ENCODE data around the gene FLVCR2. TPM values are rescaled to one million over a fixed set of nuclear protein-coding genes. Genes with fewer than 3 reads are reported as not detected.
A peak's percentile ranks its signal among the peaks of the same experiment; 100 is the strongest.

FLVCR2 gene
- total and polyA plus RNA-seq, 2 of the 13 experiments (the other 11 are each of a cell fraction or from before 2014, with no cell fraction given): 9.9 to 10.5 TPM

DNA sequence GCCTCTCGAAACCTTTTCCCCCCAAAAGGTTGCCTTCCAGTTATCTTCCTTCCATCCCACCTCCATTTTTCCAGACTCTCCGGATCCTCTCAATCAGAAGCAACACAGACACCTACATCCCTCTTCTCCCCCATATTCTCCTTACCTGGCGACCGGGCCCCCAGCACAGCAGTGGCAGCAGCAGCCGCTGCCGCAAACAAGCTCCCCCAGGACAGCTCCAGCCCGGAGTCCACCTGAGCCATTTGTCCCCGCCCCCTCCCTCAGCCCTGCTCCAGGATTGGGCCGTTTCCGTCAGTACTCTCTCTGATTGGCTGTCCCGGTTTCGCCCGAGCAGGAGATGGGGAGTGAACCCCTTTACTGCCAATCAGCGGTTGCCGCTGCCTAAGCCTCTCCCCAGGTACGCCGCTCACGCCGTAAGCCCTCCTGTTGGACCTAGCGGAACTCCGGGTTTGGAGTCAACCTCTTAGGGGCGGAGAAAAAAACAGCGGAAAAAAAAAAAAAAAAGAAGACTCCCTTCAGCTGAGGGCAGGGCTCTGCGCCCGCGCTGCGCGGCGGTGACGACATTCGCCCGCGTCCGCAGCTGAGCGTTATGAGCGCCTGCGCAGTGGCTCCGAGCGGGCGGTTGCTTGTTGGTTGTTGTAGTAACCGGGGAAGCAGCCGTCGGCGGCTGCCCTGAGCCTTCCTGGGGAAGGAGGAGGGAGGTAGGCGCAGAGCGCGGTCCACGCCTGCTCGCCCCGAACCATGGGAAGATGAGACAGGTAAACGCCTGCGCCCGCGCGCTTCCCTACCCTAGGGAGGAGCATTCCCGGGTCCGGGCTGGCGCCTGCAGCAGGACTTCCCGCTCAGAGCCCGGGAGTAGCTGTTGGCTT, 82.4 kb downstream of the FLVCR2 start, which contains the start of the genes ERG28 and TTLL5 (continued):
- no peak for TF ChIP-seq SMAD9 (CRISPR knock-in tag; IDR thresholded peaks at IDR 0.05)
- no peak for TF ChIP-seq FLYWCH1 (CRISPR knock-in tag; IDR thresholded peaks at IDR 0.05)
- TF ChIP-seq, protein P1, sequence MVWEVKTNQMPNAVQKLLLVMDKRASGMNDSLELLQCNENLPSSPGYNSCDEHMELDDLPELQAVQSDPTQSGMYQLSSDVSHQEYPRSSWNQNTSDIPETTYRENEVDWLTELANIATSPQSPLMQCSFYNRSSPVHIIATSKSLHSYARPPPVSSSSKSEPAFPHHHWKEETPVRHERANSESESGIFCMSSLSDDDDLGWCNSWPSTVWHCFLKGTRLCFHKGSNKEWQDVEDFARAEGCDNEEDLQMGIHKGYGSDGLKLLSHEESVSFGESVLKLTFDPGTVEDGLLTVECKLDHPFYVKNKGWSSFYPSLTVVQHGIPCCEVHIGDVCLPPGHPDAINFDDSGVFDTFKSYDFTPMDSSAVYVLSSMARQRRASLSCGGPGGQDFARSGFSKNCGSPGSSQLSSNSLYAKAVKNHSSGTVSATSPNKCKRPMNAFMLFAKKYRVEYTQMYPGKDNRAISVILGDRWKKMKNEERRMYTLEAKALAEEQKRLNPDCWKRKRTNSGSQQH (CRISPR knock-in tag; IDR thresholded peaks at IDR 0.05; ENCODE audit: low read depth): 0 out of 2 replicates have a peak, but pooled peaks have one; percentile 57
- TF ChIP-seq, protein P2, sequence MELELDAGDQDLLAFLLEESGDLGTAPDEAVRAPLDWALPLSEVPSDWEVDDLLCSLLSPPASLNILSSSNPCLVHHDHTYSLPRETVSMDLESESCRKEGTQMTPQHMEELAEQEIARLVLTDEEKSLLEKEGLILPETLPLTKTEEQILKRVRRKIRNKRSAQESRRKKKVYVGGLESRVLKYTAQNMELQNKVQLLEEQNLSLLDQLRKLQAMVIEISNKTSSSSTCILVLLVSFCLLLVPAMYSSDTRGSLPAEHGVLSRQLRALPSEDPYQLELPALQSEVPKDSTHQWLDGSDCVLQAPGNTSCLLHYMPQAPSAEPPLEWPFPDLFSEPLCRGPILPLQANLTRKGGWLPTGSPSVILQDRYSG (CRISPR knock-in tag; IDR thresholded peaks at IDR 0.05): 0 out of 2 replicates have a peak, but pooled peaks have one; percentile 52
- peak; percentile 83; the same call in 1 of the 2 replicates for TF ChIP-seq ZNF501 (CRISPR knock-in tag; IDR thresholded peaks at IDR 0.05)
- no peak for TF ChIP-seq ZNF234 (CRISPR knock-in tag; conservative IDR thresholded peaks at IDR 0.05)
- no peak for TF ChIP-seq ZSCAN30 (CRISPR knock-in tag; IDR thresholded peaks at IDR 0.05)
- TF ChIP-seq, protein P3, sequence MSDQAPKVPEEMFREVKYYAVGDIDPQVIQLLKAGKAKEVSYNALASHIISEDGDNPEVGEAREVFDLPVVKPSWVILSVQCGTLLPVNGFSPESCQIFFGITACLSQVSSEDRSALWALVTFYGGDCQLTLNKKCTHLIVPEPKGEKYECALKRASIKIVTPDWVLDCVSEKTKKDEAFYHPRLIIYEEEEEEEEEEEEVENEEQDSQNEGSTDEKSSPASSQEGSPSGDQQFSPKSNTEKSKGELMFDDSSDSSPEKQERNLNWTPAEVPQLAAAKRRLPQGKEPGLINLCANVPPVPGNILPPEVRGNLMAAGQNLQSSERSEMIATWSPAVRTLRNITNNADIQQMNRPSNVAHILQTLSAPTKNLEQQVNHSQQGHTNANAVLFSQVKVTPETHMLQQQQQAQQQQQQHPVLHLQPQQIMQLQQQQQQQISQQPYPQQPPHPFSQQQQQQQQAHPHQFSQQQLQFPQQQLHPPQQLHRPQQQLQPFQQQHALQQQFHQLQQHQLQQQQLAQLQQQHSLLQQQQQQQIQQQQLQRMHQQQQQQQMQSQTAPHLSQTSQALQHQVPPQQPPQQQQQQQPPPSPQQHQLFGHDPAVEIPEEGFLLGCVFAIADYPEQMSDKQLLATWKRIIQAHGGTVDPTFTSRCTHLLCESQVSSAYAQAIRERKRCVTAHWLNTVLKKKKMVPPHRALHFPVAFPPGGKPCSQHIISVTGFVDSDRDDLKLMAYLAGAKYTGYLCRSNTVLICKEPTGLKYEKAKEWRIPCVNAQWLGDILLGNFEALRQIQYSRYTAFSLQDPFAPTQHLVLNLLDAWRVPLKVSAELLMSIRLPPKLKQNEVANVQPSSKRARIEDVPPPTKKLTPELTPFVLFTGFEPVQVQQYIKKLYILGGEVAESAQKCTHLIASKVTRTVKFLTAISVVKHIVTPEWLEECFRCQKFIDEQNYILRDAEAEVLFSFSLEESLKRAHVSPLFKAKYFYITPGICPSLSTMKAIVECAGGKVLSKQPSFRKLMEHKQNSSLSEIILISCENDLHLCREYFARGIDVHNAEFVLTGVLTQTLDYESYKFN (CRISPR knock-in tag; conservative IDR thresholded peaks at IDR 0.05): peak; percentile 56; the same call in 1 of the 2 replicates
- TF ChIP-seq ZNF317 (CRISPR knock-in tag; IDR thresholded peaks at IDR 0.05): peak; percentile 80; the same call in 1 of the 2 replicates
- TF ChIP-seq, protein P4, sequence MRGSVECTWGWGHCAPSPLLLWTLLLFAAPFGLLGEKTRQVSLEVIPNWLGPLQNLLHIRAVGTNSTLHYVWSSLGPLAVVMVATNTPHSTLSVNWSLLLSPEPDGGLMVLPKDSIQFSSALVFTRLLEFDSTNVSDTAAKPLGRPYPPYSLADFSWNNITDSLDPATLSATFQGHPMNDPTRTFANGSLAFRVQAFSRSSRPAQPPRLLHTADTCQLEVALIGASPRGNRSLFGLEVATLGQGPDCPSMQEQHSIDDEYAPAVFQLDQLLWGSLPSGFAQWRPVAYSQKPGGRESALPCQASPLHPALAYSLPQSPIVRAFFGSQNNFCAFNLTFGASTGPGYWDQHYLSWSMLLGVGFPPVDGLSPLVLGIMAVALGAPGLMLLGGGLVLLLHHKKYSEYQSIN (CRISPR knock-in tag; IDR thresholded peaks at IDR 0.05; ENCODE audit: borderline replicate concordance): no peak
- TF ChIP-seq, protein P5, sequence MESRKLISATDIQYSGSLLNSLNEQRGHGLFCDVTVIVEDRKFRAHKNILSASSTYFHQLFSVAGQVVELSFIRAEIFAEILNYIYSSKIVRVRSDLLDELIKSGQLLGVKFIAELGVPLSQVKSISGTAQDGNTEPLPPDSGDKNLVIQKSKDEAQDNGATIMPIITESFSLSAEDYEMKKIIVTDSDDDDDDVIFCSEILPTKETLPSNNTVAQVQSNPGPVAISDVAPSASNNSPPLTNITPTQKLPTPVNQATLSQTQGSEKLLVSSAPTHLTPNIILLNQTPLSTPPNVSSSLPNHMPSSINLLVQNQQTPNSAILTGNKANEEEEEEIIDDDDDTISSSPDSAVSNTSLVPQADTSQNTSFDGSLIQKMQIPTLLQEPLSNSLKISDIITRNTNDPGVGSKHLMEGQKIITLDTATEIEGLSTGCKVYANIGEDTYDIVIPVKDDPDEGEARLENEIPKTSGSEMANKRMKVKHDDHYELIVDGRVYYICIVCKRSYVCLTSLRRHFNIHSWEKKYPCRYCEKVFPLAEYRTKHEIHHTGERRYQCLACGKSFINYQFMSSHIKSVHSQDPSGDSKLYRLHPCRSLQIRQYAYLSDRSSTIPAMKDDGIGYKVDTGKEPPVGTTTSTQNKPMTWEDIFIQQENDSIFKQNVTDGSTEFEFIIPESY (CRISPR knock-in tag; IDR thresholded peaks at IDR 0.05): peak; percentile 7; the same call in 1 of the 2 replicates
- 0 out of 2 replicates have a peak, but pooled peaks have one; percentile 16 for TF ChIP-seq SP140L (CRISPR knock-in tag; IDR thresholded peaks at IDR 0.05; ENCODE audit: borderline replicate concordance)
- TF ChIP-seq, protein P6, sequence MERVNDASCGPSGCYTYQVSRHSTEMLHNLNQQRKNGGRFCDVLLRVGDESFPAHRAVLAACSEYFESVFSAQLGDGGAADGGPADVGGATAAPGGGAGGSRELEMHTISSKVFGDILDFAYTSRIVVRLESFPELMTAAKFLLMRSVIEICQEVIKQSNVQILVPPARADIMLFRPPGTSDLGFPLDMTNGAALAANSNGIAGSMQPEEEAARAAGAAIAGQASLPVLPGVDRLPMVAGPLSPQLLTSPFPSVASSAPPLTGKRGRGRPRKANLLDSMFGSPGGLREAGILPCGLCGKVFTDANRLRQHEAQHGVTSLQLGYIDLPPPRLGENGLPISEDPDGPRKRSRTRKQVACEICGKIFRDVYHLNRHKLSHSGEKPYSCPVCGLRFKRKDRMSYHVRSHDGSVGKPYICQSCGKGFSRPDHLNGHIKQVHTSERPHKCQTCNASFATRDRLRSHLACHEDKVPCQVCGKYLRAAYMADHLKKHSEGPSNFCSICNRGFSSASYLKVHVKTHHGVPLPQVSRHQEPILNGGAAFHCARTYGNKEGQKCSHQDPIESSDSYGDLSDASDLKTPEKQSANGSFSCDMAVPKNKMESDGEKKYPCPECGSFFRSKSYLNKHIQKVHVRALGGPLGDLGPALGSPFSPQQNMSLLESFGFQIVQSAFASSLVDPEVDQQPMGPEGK (CRISPR knock-in tag; IDR thresholded peaks at IDR 0.05): peak; percentile 77
- TF ChIP-seq KDM5A (IDR thresholded peaks at IDR 0.05; ENCODE audit: borderline replicate concordance, low read length): peak; percentile 72; the same call in 1 of the 2 replicates

Measured in HepG2 (cell line).